OCI-LY1 (cell line): ENCODE data around the gene QRFP.

ENCODE experiments used
- H2AFZ ChIP-seq: fragments of 200-600 bp; sonication (generic), shearing (Covaris generic); 2 replicates; pipeline ENCODE4 v1.6.0; 2014; ENCODE audit warnings: antibody characterized with exemption, mild to moderate bottlenecking, low read length
- H3F3A ChIP-seq: fragments of 200-600 bp; sonication (generic), shearing (Covaris generic); 2 replicates; pipeline ENCODE4 v1.6.0; 2014; ENCODE audit warnings: mild to moderate bottlenecking, antibody characterized with exemption, low read length, moderate library complexity; ENCODE audit not compliant: insufficient read depth
- H3K27ac ChIP-seq: fragments of 200-600 bp; sonication (generic); 2 replicates; pipeline ENCODE4 v1.5.1; 2014; ENCODE audit warnings: low read length, mixed run types, mild to moderate bottlenecking, low read depth; ENCODE audit not compliant: poor library complexity, severe bottlenecking
- H3K27me3 ChIP-seq: fragments of 200-600 bp; sonication (generic); 2 replicates; pipeline ENCODE4 v1.6.0; 2014; ENCODE audit warnings: antibody characterized with exemption, mild to moderate bottlenecking, low read length, moderate library complexity; ENCODE audit not compliant: insufficient read depth
- H3K36me3 ChIP-seq: fragments of 200-600 bp; sonication (generic); 2 replicates; pipeline ENCODE4 v1.6.1; 2014; ENCODE audit warnings: mild to moderate bottlenecking, antibody characterized with exemption, low read length, moderate library complexity, mixed read lengths; ENCODE audit not compliant: insufficient read depth
- H3K4me1 ChIP-seq: fragments of 200-600 bp; sonication (generic); 2 replicates; pipeline ENCODE4 v1.5.1; 2014; ENCODE audit warnings: mild to moderate bottlenecking, low read length, moderate library complexity; ENCODE audit not compliant: insufficient read depth, severe bottlenecking
- H3K4me2 ChIP-seq: fragments of 200-600 bp; sonication (generic), shearing (Covaris generic); 2 replicates; pipeline ENCODE4 v1.6.1; 2014; ENCODE audit warnings: low read length
- H3K4me3 ChIP-seq: fragments of 200-600 bp; sonication (generic); 2 replicates; pipeline ENCODE4 v1.5.1; 2014; ENCODE audit warnings: low read length, low read depth, mild to moderate bottlenecking, mixed read lengths; ENCODE audit not compliant: poor library complexity, severe bottlenecking
- H3K79me2 ChIP-seq: fragments of 200-600 bp; shearing (Covaris generic); 2 replicates; pipeline ENCODE4 v1.6.1; 2016; ENCODE audit warnings: mixed run types, low read length, mixed read lengths; ENCODE audit not compliant: insufficient read depth
- H3K9ac ChIP-seq: fragments of 200-600 bp; sonication (generic), shearing (Covaris generic); 2 replicates; pipeline ENCODE4 v1.6.1; 2014; ENCODE audit warnings: mild to moderate bottlenecking, low read length, mixed read lengths
- H3K9me2 ChIP-seq: fragments of 200-600 bp; sonication (generic), shearing (Covaris generic); 2 replicates; pipeline ENCODE4 v1.6.1; 2014; ENCODE audit warnings: low read depth, mild to moderate bottlenecking, low read length, mixed read lengths
- H3K9me3 ChIP-seq: fragments of 200-600 bp; shearing (Covaris generic); 2 replicates; pipeline ENCODE4 v1.6.1; 2014; ENCODE audit warnings: low read length, mixed read lengths
- H4K20me1 ChIP-seq: fragments of 200-600 bp; sonication (generic), shearing (Covaris generic); 2 replicates; pipeline ENCODE4 v1.6.0; 2016; ENCODE audit warnings: mild to moderate bottlenecking, low read length; ENCODE audit not compliant: insufficient read depth
- CTCF ChIP-seq: fragments of 200-600 bp; sonication (generic), shearing (Covaris generic); IDR thresholded peaks from 2 replicates; pipeline ENCODE4 v1.5.1; 2017; ENCODE audit warnings: mild to moderate bottlenecking, antibody characterized with exemption, low read length, moderate library complexity, mixed read lengths
- EZH2 ChIP-seq: fragments of 200-600 bp; sonication (generic), shearing (Covaris generic); IDR thresholded peaks from 2 replicates; pipeline ENCODE4 v1.8.0; 2017; ENCODE audit warnings: borderline replicate concordance, mixed run types, mild to moderate bottlenecking, antibody characterized with exemption, low read length, moderate library complexity, mixed read lengths

QRFP gene

GRCh38 chr9:130930132-130930803 is 33.7 kb upstream of the QRFP start:
- Histone ChIP-seq H3K9me3 (no peaks in the 10 kb centered on the region), H3K4me3 (no peak overlapping the region), H3F3A (no peaks in the 10 kb centered on the region), H3K27ac (no peak overlapping the region), H3K79me2 (no peaks in the 10 kb centered on the region), H3K36me3 (no peaks in the 10 kb centered on the region), H3K27me3 (peaks cover 13% of the 10 kb centered on the region; the same call in 1 of the 2 replicates), H4K20me1 (no peaks in the 10 kb centered on the region), H3K4me1 (no peaks in the 10 kb centered on the region), H3K9ac (no peak overlapping the region), H3K4me2 (no peak overlapping the region), H2AFZ (no peak overlapping the region), H3K9me2 (no peaks in the 10 kb centered on the region)
- TF ChIP-seq EZH2, result no peak
- no peak for TF ChIP-seq CTCF

GRCh38 chr9:130929571-130930038 is 33.0 kb upstream of the QRFP start:
- H3K79me2 ChIP-seq, result no peaks in the 10 kb centered on the region
- no peaks in the 10 kb centered on the region for H3K4me1 ChIP-seq
- peaks cover 13% of the 10 kb centered on the region; the same call in 1 of the 2 replicates for H3K27me3 ChIP-seq
- H3F3A ChIP-seq, result no peaks in the 10 kb centered on the region
- no peak overlapping the region for H3K27ac ChIP-seq
- no peaks in the 10 kb centered on the region for H3K36me3 ChIP-seq
- no peak overlapping the region for H3K9ac ChIP-seq
- no peaks in the 10 kb centered on the region for H3K9me3 ChIP-seq
- H3K4me3 ChIP-seq, result no peak overlapping the region
- no peak for TF ChIP-seq CTCF
- no peak for TF ChIP-seq EZH2
- H2AFZ ChIP-seq, result no peak overlapping the region
- no peaks in the 10 kb centered on the region for H4K20me1 ChIP-seq
- no peaks in the 10 kb centered on the region for H3K9me2 ChIP-seq
- no peak overlapping the region for H3K4me2 ChIP-seq

GRCh38 chr9:130927995-130928900 is 31.6 kb upstream of the QRFP start:
- Histone ChIP-seq H3K36me3 (no peaks in the 10 kb centered on the region), H3F3A (no peaks in the 10 kb centered on the region), H3K4me3 (no peak overlapping the region), H4K20me1 (no peaks in the 10 kb centered on the region), H3K79me2 (no peaks in the 10 kb centered on the region), H3K9ac (no peak overlapping the region), H3K4me1 (no peaks in the 10 kb centered on the region), H2AFZ (no peak overlapping the region), H3K27ac (no peak overlapping the region), H3K27me3 (peaks cover 13% of the 10 kb centered on the region; the same call in 1 of the 2 replicates), H3K9me2 (no peaks in the 10 kb centered on the region), H3K9me3 (no peaks in the 10 kb centered on the region), H3K4me2 (no peak overlapping the region)
- no peak for TF ChIP-seq EZH2
- TF ChIP-seq CTCF, result no peak
